WERI-Rb-1 (cell line): ENCODE data around the gene MUS81.

Experiments used
- DNase-seq: peaks from one replicate; pipeline ENCODE4 v3.0.0-alpha.2; 2020
- H3K27ac ChIP-seq: fragments of 250-450 bp; sonication (Bioruptor Pico); 2 replicates; pipeline ENCODE4 v1.5.1; 2020; ENCODE audit warnings: mild to moderate bottlenecking, moderate library complexity
- H3K27me3 ChIP-seq: fragments of 250-450 bp; sonication (Bioruptor Pico); 2 replicates; pipeline ENCODE4 v1.5.1; 2021; ENCODE audit warnings: mild to moderate bottlenecking, low read depth, moderate library complexity; ENCODE audit not compliant: insufficient read depth, severe bottlenecking
- H3K36me3 ChIP-seq: fragments of 250-450 bp; sonication (Bioruptor Pico); 2 replicates; pipeline ENCODE4 v1.5.1; 2020; ENCODE audit warnings: mild to moderate bottlenecking, moderate library complexity
- H3K4me3 ChIP-seq: 2 replicates; pipeline ENCODE4 v1.5.1; 2011; ENCODE audit warnings: low read depth, mild to moderate bottlenecking, control low read depth, low read length
- H3K9me3 ChIP-seq: fragments of 250-450 bp; sonication (Bioruptor Pico); 2 replicates; pipeline ENCODE4 v1.5.1; 2021; ENCODE audit warnings: mild to moderate bottlenecking, moderate library complexity; ENCODE audit not compliant: severe bottlenecking
- TF ChIP-seq, protein P1 (sequence below): IDR thresholded peaks from 2 replicates; pipeline ENCODE4 v1.5.1; 2011; ENCODE audit warnings: low read depth, mild to moderate bottlenecking, control low read depth, inconsistent platforms, low read length

MUS81 gene

DNA sequence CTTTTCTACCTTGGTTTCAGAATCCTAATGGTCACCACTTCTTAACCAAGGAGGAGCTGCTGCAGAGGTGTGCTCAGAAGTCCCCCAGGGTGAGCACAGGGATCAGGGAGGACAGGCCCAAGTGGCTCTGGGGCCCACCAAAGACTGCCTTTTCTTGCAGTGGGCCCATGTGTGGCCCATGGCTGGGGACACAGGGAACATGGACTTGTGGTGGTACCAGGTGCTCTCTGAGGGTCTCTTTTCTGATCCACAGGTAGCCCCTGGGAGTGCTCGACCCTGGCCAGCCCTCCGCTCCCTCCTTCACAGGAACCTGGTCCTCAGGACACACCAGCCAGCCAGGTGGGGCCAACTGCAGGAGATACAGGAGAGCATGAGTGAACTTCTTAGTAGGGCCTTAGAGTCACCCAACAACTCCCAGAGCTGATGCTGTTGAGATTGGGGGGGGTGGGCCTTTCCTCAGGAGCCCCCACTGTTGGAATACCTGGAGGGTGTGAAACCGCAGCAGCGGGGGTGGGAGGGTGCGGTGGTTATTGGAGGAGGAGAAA lies 2.0 kb downstream of the MUS81 start:
- DNase-seq, result no peak
- no peak overlapping the region for H3K4me3 ChIP-seq
- peaks cover 73% of the 10 kb centered on the region for H3K36me3 ChIP-seq
- H3K27me3 ChIP-seq, result no peaks in the 10 kb centered on the region
- TF ChIP-seq, protein P1, sequence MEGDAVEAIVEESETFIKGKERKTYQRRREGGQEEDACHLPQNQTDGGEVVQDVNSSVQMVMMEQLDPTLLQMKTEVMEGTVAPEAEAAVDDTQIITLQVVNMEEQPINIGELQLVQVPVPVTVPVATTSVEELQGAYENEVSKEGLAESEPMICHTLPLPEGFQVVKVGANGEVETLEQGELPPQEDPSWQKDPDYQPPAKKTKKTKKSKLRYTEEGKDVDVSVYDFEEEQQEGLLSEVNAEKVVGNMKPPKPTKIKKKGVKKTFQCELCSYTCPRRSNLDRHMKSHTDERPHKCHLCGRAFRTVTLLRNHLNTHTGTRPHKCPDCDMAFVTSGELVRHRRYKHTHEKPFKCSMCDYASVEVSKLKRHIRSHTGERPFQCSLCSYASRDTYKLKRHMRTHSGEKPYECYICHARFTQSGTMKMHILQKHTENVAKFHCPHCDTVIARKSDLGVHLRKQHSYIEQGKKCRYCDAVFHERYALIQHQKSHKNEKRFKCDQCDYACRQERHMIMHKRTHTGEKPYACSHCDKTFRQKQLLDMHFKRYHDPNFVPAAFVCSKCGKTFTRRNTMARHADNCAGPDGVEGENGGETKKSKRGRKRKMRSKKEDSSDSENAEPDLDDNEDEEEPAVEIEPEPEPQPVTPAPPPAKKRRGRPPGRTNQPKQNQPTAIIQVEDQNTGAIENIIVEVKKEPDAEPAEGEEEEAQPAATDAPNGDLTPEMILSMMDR, result no peak
- no peaks in the 10 kb centered on the region for H3K9me3 ChIP-seq
- no peak overlapping the region for H3K27ac ChIP-seq

DNA sequence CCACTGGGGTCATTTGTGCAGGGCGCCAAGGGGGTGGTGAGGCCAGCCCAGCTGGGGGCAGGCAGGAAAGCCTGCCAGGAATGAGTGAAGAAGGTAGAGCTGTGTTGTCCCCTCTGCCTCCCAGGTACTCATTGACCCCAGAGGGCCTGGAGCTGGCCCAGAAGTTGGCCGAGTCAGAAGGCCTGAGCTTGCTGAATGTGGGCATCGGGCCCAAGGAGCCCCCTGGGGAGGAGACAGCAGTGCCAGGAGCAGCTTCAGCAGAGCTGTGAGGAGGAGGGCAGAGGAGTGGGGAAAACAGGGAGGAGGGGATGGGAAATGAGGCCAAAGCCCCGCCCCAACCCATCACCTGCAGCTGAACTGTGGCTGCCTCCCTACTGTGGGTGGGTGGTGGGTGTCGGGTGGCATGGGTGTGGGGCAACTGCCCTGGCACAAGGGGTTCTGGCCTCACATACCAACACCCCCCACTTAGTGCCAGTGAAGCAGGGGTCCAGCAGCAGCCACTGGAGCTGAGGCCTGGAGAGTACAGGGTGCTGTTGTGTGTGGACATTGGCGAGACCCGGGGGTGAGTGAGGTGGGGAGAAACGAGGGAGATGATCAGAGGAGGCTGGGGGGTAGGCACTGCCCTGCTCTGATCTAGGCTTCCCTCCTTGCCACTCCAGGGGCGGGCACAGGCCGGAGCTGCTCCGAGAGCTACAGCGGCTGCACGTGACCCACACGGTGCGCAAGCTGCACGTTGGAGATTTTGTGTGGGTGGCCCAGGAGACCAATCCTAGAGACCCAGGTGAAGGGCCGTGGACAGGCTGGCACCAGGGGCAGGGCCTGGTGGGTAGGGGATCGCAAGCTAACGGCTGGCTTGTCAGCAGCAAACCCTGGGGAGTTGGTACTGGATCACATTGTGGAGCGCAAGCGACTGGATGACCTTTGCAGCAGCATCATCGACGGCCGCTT lies 3.0 kb downstream of the MUS81 start:
- no peaks in the 10 kb centered on the region for H3K27me3 ChIP-seq
- no peaks in the 10 kb centered on the region for H3K9me3 ChIP-seq
- peak; percentile 6 for DNase-seq
- H3K27ac ChIP-seq, result no peak overlapping the region
- H3K36me3 ChIP-seq, result peaks cover 75% of the 10 kb centered on the region
- TF ChIP-seq, protein P1, result no peak
- H3K4me3 ChIP-seq, result no peak overlapping the region

DNA sequence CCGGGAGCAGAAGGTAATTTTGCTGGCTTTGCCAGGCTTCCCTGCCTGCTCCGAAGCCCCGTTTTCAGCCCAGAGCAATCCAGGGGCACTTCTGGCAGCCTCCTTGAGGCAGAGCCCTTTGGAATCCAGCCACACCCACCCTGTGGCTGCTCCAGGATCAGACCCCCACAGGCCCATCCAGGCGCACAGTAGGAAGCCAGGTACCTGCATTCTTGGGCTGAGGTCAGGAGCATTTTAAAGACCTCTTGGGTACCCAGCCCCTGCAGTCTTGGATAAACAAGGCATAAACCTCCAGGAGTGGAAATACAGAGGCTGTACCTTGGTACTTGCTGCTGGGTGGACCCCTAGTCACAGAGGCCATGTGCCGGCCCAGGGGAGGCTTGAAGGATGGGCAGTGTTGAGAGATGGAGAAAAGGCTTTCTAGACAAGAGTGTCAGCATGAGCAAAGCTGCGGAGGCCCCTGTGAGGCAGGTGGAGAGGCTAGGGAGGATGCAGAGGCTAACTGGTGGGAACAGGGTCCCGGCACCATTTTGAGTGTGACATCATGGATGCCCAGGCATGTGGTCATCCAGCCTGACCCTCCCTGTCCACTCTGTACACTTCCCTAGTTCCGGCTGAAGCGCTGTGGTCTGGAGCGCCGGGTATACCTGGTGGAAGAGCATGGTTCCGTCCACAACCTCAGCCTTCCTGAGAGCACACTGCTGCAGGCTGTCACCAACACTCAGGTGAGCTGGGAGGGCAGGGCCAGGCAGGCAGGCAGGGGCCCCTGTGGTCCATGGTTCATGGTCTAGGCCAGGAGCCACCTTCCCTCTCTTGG lies 3.9 kb downstream of the MUS81 start:
- Histone ChIP-seq H3K27ac (no peak overlapping the region), H3K27me3 (no peaks in the 10 kb centered on the region), H3K36me3 (peaks cover 75% of the 10 kb centered on the region), H3K4me3 (no peak overlapping the region), H3K9me3 (no peaks in the 10 kb centered on the region)
- TF ChIP-seq, protein P1, result no peak
- no peak for DNase-seq

DNA sequence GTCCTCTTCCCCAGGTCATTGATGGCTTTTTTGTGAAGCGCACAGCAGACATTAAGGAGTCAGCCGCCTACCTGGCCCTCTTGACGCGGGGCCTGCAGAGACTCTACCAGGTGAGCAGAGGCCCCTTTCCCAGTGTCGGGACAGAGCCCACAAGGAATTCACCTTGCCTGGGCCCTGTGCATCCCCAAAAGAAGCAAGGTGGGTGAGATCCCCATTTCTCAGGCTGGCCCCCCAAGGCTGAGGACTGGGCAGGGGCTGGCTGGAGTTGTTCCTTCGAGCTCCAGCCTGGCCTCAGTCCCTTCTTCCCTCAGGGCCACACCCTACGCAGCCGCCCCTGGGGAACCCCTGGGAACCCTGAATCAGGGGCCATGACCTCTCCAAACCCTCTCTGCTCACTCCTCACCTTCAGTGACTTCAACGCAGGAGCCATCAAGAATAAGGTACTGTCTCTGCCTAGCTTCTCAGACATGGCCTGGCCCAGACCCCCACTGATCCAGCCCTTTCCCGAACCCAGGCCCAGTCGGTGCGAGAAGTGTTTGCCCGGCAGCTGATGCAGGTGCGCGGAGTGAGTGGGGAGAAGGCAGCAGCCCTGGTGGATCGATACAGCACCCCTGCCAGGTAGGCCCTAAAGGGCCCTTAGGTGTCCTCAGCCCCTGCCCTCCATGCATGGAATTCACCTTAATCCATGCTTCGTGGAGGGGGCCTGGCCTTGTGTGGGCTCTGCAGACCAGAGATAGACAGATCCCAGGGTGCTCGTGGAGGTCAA lies 4.7 kb downstream of the MUS81 start:
- Histone ChIP-seq H3K4me3 (no peak overlapping the region), H3K9me3 (no peaks in the 10 kb centered on the region), H3K27ac (no peak overlapping the region), H3K36me3 (peaks cover 75% of the 10 kb centered on the region), H3K27me3 (no peaks in the 10 kb centered on the region)
- TF ChIP-seq, protein P1, result no peak
- DNase-seq, result peak; percentile 6

DNA sequence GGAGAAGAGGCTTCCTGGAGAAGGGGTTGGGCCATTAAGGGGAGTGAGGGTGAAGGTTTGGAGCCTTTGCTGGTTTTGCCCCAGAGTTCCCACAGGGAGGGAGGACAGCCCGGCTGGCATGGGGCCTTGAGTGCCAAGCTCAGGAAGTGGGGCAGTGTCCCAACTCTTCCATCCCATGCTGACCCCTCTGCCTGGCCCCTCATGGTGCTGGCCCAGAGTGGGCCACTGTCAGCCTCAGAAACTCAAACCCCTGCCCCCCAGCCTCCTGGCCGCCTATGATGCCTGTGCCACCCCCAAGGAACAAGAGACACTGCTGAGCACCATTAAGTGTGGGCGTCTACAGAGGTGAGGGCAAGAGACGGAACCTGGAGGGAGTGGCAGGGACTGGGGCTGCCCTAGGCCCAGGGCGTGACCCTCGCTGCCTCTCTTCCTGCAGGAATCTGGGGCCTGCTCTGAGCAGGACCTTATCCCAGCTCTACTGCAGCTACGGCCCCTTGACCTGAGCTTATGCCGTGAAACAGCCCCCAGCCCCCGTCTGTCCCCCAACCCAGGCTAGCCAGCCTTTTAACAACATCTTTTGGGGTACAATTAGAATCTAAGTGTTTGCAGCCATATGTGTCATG lies 5.4 kb downstream of the MUS81 start:
- peaks cover 73% of the 10 kb centered on the region for H3K36me3 ChIP-seq
- no peak overlapping the region for H3K27ac ChIP-seq
- TF ChIP-seq, protein P1, result no peak
- no peak overlapping the region for H3K4me3 ChIP-seq
- H3K9me3 ChIP-seq, result no peaks in the 10 kb centered on the region
- no peaks in the 10 kb centered on the region for H3K27me3 ChIP-seq
- DNase-seq, result no peak
